AG04450 (cell line): Measurements from ENCODE around the gene RRP8. TPM values are rescaled to one million over a fixed set of nuclear protein-coding genes. Genes with fewer than 3 reads are reported as not detected.

Experiments used
- CTCF ChIA-PET: fragments of 300-600, 350-600 bp; formaldehyde crosslinking; extraction: SDS; loops from one replicate; lab custom pipeline; 2022; ENCODE audit warnings: antibody characterized with exemption, inconsistent platforms; lab: Charles Lee
- POLR2A ChIA-PET: fragments of 350-600 bp; formaldehyde crosslinking; extraction: SDS; loops from one replicate; lab custom pipeline; 2021; ENCODE audit warnings: antibody characterized with exemption, inconsistent platforms; lab: Yijun Ruan, JAX
- DNase-seq: peaks from one replicate; pipeline ENCODE4 v3.0.0-alpha.2; 2011; ENCODE audit warnings: low read depth, low spot score
- H3K27ac ChIP-seq: one replicate; pipeline ENCODE4 v1.5.1; 2012; ENCODE audit warnings: low read depth, low read length, control low read depth
- H3K27me3 ChIP-seq: one replicate; pipeline ENCODE4 v1.6.0; 2012; ENCODE audit warnings: low read length; ENCODE audit not compliant: control insufficient read depth, insufficient read depth
- H3K4me3 ChIP-seq: 2 replicates; pipeline ENCODE4 v1.5.1; 2011; ENCODE audit warnings: mild to moderate bottlenecking, low read depth, low read length, control low read depth
- H3K9me3 ChIP-seq: 2 replicates; pipeline ENCODE4 v1.5.1; 2012; ENCODE audit warnings: low read length; ENCODE audit not compliant: control insufficient read depth, insufficient read depth
- CTCF ChIP-seq: IDR thresholded peaks from 2 replicates; pipeline ENCODE4 v1.5.1; 2011; ENCODE audit warnings: low read depth, low read length, control low read depth, inconsistent platforms
- polyA plus RNA-seq: library from polyadenylated mRNA; depleted of rRNA; stranded (reverse); fragments of >200 nt; gene quantifications from 2 replicates; pipeline ENCODE4 v1.2.3, GENCODE V29; 2011

Gene RRP8
- polyA plus RNA-seq, 1 experiment: 16.3 TPM

DNA sequence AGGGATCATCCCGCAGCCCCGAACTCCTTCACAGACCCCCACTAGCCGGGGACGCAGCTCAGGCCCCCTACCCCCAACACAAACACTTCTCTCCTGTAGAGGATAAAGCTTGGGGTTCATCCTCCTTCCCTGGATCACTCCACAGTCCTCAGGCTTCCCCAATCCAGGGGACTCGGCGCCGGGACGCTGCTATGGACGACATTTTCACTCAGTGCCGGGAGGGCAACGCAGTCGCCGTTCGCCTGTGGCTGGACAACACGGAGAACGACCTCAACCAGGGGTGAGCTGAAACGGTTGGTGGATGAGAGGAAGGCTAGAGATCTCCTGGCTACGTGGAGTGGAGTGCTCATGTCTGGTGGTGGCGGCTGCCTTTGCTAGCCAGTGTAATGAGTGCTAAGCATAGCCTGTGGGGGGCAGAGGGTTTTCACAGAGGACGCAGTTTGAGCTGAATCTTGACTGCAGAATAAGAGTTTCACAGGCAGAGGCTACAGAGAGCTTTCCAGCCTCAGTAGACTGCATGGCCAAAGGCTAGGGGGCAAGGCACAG, 738 bp upstream of the RRP8 start:
- Histone ChIP-seq H3K9me3 (no peaks in the 10 kb centered on the region), H3K27ac (peak overlapping the region; percentile 89), H3K4me3 (peak overlapping the region; percentile 99), H3K27me3 (no peaks in the 10 kb centered on the region)
- CTCF ChIA-PET: interaction anchor here (0.8 to 1.9 kb wide), 8 partner anchors 8 to 241 kb away, joined by 3 to 17 read pairs (median 4); partner anchors contain the start of genes MRPL17 and TPP1
- peak; percentile 35 for TF ChIP-seq CTCF
- no peak for DNase-seq
- POLR2A ChIA-PET: interaction anchor here (0.6 to 1.4 kb wide), 4 partner anchors 15 to 1290 kb away, joined by 4 to 6 read pairs (median 5); partner anchors contain the start of genes MRPL17 and TPP1

DNA sequence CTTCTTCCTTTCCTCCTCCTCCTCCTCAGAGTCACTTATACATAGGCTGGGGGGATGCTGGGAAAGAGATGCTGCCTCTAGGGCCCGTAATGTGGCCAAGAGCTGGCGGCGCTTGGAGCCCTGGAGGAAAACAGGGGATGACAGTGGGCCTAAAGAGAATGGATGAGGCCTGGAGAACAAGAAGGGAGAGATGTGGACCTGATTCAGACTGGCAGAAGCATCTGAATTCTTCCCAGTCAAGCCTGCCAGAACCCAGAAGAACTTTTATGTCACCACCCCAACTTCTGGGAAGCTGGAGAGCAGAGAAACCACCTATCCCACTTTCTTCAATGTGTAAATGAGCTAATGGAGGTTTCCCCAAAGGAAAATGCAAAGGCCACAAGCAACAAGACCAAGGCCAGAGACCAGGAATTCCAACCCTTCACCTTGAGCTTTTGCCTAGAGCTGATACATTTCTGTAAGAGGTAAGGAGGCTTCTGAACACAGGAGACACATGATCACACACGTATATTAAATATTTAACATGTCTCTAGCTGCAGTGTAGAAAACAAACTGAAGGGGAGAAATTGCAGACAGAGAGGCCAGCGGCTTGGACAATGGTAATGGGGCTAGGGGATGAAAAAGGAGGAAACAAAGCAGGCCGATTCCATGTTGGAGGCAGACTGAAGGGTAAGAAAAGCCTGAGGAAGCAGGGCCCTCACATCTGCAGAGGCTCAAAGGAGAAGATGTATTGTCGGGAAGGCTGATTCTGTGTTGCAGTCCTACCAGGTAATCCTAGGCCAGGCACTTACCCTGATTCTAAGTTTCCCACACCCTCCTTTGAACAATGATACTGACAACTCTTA, 1.1 kb downstream of the RRP8 start:
- CTCF ChIA-PET: interaction anchor here (0.6 to 1.6 kb wide), 8 partner anchors 10 to 223 kb away, joined by 3 to 7 read pairs (median 5); partner anchors contain the start of genes MRPL17 and TAF10
- POLR2A ChIA-PET: interaction anchor here (0.6 to 0.7 kb wide), 6 partner anchors 9 to 282 kb away, joined by 3 to 9 read pairs (median 4); partner anchors contain the start of gene MRPL17
- no peaks in the 10 kb centered on the region for H3K9me3 ChIP-seq
- no peak overlapping the region for H3K27ac ChIP-seq
- H3K4me3 ChIP-seq: peak overlapping the region; percentile 99
- TF ChIP-seq CTCF: no peak
- H3K27me3 ChIP-seq: no peaks in the 10 kb centered on the region
- no peak for DNase-seq

DNA sequence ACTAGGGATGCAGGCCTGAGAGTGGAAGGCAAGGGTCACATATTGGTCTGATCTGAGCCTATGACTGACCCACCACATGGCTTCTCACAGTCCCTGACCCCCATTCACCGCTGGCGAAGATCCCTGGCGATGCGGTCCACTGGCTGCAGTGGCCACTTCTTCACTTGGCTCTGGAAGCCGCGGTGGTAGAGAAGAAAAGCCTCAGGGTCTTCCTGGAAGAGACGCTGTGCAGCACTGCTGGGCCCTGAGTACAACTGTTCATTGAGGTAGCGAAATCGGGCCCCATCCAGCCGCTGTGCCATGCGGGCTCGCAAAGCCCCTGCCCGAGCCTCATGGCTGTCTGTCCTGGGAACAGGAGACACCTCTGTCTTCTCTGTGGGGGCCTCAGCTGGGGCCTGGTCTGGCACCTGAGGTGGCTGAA, 2.4 kb downstream of the RRP8 start:
- POLR2A ChIA-PET: no interaction called here
- no peak for TF ChIP-seq CTCF
- DNase-seq: no peak
- no peaks in the 10 kb centered on the region for H3K27me3 ChIP-seq
- H3K27ac ChIP-seq: no peak overlapping the region
- H3K4me3 ChIP-seq: no peak overlapping the region
- CTCF ChIA-PET: no interaction called here
- no peaks in the 10 kb centered on the region for H3K9me3 ChIP-seq

DNA sequence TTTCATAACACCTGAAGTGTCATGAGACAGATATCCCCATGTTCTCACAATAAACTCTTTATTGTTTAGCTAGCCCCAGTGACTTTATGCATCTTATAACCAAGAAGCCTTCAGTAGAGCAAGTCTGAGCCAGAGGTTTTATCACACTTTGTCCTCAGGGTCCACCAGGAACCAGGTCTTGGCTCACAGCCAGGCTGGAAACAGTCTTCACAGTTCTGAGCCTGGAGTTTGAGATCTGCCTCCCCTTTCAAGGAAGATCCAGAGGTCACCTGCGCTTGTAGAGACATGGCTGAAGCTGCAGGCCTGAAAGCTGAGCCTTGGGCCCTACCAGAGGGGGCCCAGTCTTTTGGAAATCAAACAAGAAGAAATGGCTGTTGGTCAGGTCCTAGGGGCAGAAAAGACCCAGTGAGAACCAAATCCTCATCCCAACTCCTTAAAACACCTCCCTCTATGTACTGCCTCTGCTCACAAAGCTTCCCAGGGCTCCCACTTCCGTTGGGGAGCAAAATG, 3.5 kb downstream of the RRP8 start:
- CTCF ChIA-PET: interaction anchor here (1.1 to 1.7 kb wide), 2 partner anchors 13 to 84 kb away, joined by 3 to 6 read pairs; partner anchors contain the start of gene MRPL17
- no peak overlapping the region for H3K4me3 ChIP-seq
- no peak for DNase-seq
- no peak for TF ChIP-seq CTCF
- no peak overlapping the region for H3K27ac ChIP-seq
- no peaks in the 10 kb centered on the region for H3K9me3 ChIP-seq
- H3K27me3 ChIP-seq: no peaks in the 10 kb centered on the region
- POLR2A ChIA-PET: no interaction called here
